ENCODE measurements around the gene RNF13.
"Not testable (repeated sequence)": the region's sequence is repeated elsewhere in the genome, so short reads cannot be mapped to it uniquely, and the experiment has no call there.

RNF13 gene

DNA sequence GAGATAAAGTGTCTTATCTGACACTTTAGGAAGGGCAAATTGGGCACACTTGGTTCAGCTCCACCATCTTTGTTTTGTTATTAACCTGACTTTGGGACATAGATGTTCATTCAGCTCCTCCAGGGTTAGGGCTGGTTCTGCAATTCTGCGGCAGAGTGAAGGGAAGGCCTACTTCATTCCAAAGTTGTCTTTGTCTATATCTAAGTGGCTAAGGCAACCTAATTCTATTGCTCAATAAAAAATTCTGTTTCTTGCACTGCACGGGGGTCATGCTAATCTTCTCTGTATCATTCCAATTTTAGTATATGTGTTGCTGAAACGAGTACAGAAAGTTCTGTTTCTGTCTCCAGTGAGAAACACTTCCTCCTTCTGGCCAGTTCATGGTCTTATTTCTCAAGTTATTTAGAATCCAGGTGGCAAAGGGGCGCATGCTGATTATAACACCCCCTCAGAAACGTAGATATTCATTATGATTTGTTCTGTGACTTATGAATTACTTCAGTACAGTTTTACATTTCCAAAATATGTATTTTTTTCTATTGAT, 104.2 kb downstream of the RNF13 start:
- TF ChIP-seq GATA1 (IDR thresholded peaks at IDR 0.05; ENCODE audit: low read depth, low read length) (no peak), POLR2A (IDR thresholded peaks at IDR 0.05; ENCODE audit: low read length) (no peak)
- DNase-seq, result no peak

DNA sequence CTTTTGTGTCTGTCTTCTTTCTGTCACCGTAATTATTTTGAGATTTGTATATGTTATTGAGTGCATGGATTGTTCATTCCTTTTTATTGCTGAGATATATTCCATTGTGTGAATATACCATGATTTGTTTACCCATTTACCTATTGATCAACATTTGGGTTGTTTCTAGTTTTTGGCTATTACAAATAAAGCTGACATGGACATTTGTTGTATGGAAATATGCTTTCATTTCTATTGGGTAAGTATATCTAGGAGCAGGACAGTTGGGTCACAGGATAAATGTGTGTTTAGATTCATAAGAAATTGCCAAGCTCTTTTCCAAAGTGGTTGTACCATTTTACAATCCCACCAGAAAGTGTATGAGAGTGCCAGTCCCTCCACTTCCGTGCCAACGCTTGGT, 106.5 kb downstream of the RNF13 start:
- DNase-seq, result no peak
- TF ChIP-seq POLR2A (IDR thresholded peaks at IDR 0.05; ENCODE audit: low read length) (no peak), GATA1 (IDR thresholded peaks at IDR 0.05; ENCODE audit: low read depth, low read length) (no peak)

DNA sequence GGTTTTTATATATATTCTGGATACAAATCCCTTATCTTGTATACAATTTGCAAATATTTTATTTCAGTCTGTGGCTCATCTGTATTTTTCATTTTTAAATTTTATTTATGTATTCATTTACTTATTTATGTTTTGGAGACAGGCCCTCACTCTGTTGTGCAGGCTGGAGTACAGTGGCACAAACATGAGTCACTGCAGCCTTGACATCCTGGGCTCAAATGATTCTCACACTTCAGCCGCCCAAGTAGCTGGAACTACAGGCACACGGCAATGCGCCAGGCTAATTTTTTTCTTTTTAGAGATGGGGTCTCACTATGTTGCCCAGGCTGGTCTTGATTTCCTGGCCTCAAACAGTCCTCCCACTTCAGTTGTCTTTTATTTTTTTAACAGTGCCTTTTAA, 107.1 kb downstream of the RNF13 start:
- no peak for DNase-seq
- TF ChIP-seq GATA1 (IDR thresholded peaks at IDR 0.05; ENCODE audit: low read depth, low read length) (no peak), POLR2A (IDR thresholded peaks at IDR 0.05; ENCODE audit: low read length) (no peak)

DNA sequence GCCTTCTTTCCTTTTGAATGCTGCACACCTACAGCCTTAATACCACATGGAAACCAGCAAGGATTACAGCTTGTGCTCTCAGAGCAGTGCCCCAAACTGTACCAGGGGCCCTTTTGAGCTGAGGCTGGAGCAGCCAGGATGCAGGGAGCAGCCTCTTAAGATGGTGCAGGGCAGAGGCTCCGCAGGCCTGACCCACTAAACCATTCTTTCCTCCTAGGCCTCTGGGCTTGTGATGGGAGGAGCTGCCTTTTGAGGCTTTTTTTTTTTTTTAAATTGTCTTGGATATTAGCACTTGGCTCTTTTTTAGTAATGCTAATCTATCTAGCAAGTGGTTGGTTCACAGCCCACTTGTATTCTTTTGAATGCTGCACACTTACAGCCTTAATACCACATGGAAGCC, 120.0 kb downstream of the RNF13 start:
- TF ChIP-seq GATA1 (IDR thresholded peaks at IDR 0.05; ENCODE audit: low read depth, low read length), result no peak
- no peak for DNase-seq

DNA sequence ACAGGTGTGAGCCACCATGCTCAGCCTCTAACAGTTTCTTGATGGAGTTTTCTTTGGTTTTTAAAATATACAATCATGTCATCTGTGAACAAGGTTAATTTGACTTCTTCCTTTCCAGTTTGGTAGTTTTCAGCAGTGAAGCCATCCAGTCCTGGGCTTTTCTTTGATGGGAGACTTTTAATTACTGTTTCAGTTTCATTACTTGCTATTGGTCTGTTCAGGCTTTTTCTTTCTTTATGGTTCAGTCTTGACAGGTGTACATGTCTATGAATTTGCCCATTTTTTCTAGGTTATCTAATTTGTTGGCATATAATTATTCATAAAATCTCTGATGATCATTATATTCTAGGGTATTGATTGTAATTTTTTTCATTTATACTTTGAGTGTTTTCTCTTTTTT, 120.8 kb downstream of the RNF13 start:
- no peak for TF ChIP-seq GATA1 (IDR thresholded peaks at IDR 0.05; ENCODE audit: low read depth, low read length)
- no peak for TF ChIP-seq POLR2A (IDR thresholded peaks at IDR 0.05; ENCODE audit: low read length)
- no peak for DNase-seq

DNA sequence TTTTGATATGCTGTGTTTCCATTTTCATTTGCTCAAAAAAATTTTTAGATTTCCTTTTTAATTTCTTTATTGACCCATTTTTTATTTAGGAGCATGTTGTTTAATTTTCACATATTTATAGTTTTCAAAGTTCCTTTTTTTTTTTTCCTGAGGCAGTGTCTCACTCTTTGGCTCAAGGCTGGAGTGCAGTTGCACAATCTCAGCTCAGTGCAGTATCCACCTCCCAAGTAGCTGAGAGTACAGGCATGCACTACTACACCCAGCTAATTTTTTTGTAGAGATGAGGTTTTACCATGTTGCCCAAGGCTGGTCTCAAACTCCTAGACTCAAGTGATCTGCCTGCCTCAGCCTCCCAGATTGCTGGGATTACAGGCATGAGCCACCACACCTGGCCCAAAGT, 121.5 kb downstream of the RNF13 start:
- no peak for TF ChIP-seq POLR2A (IDR thresholded peaks at IDR 0.05; ENCODE audit: low read length)
- TF ChIP-seq GATA1 (IDR thresholded peaks at IDR 0.05; ENCODE audit: low read depth, low read length), result no peak
- no peak for DNase-seq

DNA sequence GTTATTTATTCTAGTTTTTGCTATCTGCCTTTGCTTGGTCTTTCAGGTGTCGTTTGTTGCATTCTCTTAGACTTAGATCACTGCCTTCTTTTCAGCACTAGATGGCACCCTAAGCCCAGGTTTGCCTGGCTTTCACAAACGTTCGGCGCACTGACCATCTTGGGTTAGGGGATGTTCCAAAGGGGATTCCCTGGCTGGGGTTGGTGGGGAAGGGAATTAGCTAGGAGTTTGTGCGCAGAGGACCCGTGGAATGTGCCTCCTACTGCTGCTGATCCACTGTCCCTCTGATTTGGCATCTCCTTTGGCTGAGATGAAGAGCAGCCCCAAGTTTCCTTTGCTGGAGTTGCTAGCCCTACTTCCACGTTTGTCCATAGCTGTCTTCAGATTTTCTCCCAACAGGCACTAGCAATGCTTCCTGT, 123.8 kb downstream of the RNF13 start:
- peak; percentile 45 to 70 for DNase-seq
- TF ChIP-seq GATA1 (IDR thresholded peaks at IDR 0.05; ENCODE audit: low read depth, low read length) (no peak), POLR2A (IDR thresholded peaks at IDR 0.05; ENCODE audit: low read length) (no peak)

DNA sequence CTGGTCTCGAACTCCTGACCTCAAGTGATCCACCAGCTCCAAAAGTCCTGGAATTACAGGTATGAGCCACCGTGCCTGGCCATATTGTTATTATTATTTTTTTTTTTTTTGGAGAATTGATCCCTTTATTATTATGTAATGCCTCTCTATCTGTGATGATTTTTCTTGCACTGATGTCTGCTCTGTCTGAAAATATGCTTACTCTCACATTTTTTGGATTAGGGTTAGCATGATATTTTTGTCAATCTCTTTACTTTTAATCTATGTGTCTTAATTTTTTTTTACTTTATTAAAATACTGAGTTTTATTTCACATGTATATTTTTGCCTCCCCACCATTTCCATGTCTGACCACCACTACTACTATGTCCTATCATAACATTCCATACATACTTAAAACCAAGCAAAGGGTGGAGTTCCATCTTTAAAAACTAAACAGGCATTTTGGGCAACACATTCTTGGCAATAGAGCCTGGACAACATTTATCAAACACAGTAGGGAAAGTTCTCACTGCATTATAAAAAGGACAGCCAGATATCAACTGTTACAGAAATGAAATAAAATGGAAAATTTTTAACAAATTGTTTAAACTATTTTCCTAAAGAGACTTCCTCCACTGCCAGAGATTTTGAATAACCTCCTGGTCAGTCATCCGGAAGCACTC, 125.5 kb downstream of the RNF13 start:
- DNase-seq, result not testable (repeated sequence)

DNA sequence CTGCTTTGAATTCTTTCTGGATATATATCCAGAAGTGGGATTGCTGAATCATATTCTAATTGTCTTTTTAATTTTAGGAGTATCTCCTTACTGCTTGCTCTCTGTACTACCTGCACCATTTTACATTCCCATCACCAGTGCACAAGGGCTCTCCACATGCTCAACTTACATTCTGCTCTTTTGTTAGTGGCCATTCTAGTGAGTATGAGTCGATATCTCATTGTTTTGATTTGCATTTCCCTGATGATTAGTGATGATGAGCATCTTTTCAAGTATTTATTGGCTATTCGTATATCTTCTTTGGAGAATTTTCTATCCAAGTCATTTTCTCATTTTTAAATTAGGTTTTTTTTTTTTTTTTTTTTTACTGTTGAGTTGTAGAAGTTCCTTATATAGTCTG, 128.2 kb downstream of the RNF13 start:
- TF ChIP-seq POLR2A (IDR thresholded peaks at IDR 0.05; ENCODE audit: low read length) (no peak), GATA1 (IDR thresholded peaks at IDR 0.05; ENCODE audit: low read depth, low read length) (no peak)
- no peak for DNase-seq

DNA sequence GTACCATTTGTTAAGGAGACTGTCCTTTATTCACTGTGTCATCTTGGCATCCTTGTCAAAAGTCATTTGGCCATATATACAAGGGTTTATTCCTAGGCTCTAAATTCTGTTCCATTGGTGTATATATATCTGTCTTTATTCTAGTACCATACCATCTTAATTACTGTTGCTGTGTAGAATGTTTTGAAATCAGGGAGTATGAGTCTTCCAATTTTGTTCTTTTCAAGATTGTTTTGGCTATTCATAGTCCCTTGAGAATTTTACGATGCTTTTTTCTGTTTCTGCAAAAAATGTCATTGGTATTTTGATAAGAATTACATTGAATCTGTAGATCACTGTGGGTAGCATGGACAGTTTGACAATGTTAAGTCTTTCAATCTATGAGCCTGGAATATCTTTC, 128.9 kb downstream of the RNF13 start:
- TF ChIP-seq POLR2A (IDR thresholded peaks at IDR 0.05; ENCODE audit: low read length), result no peak
- no peak for DNase-seq

DNA sequence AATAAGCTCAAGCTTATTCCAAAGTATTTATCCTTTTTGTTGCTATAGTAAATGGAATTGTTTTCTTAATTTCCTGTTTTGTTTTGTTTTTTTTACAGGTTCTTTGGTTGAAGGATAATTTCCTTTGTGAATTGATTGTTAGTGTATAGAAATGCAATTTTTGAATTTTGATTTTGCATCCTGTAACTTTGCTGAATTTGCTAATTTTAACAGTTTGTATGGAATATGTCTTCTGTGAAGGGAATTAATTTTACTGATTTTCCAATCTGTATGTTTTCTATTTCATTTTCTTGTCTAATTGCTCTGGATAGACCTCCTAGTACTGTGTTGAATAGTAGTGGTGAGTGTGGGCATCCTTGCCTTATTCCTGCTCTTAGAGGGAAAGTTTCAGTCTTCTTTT, 129.4 kb downstream of the RNF13 start:
- no peak for DNase-seq
- no peak for TF ChIP-seq GATA1 (IDR thresholded peaks at IDR 0.05; ENCODE audit: low read depth, low read length)
- TF ChIP-seq POLR2A (IDR thresholded peaks at IDR 0.05; ENCODE audit: low read length), result no peak

DNA sequence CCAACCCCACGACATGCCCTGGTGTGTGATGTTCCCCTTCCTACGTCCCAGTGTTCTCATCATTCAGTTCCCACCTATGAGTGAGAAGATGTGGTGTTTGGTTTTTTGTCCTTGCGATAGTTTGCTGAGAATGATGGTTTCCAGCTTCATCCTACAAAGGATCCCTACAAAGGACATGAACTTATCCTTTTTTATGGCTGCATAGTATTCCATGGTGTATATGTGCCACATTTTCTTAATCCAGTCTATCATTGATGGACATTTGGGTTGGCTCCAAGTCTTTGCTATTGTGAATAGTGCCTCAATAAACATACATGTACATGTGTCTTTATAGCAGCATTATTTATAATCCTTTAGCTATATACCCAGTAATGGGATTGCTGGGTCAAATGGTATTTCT, 131.0 kb downstream of the RNF13 start:
- not testable (repeated sequence) for DNase-seq

DNA sequence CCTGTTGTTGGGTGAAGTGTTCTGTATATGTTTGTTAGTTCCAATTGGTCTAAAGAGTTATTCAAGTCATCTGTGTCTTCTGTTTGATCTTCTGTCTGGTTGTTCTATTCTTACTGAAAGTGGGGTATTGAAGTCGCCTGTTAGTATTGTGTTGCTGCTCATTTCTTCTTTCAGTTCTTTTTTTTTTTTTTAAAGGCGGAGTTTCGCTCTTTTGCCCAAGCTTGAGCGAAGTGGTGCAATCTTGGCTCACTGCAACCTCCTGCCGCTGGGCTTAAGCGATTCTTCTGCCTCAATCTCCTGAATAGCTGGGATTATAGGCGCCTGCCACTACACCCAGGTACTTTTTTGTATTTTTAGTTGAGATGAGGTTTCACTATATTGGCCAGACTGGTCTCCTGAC, 134.2 kb downstream of the RNF13 start:
- DNase-seq, result no peak
- TF ChIP-seq GATA1 (IDR thresholded peaks at IDR 0.05; ENCODE audit: low read depth, low read length) (no peak), POLR2A (IDR thresholded peaks at IDR 0.05; ENCODE audit: low read length) (no peak)

DNA sequence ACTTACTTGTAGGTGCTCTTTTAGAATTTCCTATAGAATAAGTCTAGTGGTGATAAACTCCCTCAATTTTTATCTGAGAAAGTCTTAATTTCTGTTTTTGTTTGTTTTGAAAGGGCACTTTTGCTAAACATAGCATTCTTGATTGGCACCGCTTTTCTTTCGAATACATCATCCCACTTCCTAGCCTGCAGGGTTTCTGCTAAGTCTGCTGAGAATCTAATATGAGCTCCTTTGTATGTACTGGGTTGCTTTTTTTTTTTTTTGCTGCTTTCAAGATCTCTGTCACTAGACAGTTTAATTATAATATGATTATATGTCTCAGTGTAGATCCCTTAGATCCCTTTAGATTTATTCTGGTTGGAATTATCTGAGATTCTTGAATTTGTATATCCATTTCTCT, 136.2 kb downstream of the RNF13 start:
- no peak for DNase-seq

DNA sequence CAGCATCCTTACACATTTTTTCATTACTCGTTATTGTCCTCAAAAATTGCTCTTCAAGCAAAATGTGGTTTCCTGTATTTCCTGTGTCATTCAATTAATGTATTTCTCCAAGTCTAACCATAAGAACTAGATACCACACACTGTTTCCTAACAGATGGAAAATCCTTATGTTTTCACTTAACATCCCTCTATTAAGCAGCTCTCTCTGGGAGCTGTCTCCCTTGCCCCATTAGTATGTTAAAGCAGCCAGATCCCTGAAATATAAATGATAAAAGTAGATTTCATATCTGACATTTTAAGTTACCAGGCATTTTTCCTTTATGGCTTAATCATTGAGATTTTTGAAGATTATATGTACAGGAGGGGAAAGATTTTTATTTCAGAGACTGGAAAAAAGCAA, 141.8 kb downstream of the RNF13 start:
- TF ChIP-seq GATA1 (IDR thresholded peaks at IDR 0.05; ENCODE audit: low read depth, low read length) (no peak), POLR2A (IDR thresholded peaks at IDR 0.05; ENCODE audit: low read length) (no peak)
- no peak for DNase-seq

More for the DNA sequence above, 136.2 kb downstream of the RNF13 start:
- TF ChIP-seq POLR2A (IDR thresholded peaks at IDR 0.05; ENCODE audit: low read length), result no peak
- no peak for TF ChIP-seq GATA1 (IDR thresholded peaks at IDR 0.05; ENCODE audit: low read depth, low read length)

DNA sequence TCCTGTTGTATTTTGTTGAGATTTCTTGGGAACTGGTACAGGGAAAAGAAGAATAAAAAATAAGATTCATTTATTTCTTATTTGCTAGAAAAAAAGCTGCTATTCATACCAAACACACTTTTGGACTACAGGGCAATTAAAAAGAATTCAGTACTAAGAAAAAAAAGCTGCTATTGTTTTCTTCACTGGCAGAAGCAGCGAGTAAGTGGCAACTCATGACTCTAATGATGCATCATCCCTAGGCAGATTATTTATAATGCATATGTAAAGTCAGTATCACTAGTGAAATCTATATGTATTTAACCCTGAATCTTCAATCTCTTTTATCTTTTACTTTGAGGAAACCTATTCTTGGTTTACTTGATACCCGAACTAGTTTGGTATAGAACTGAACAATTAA, 142.4 kb downstream of the RNF13 start:
- no peak for TF ChIP-seq GATA1 (IDR thresholded peaks at IDR 0.05; ENCODE audit: low read depth, low read length)
- TF ChIP-seq POLR2A (IDR thresholded peaks at IDR 0.05; ENCODE audit: low read length), result no peak
- DNase-seq, result no peak
